Right lobe of liver (tissue), 6 donors: ENCODE data around the gene DTNB. TPM values are rescaled to one million over a fixed set of nuclear protein-coding genes. Genes with fewer than 3 reads are reported as not detected.

Source experiments
- ATAC-seq, 4 donors: fragments of 200-7000 bp; cut with Tn5 transposase; one replicate each; pipeline ENCODE4 v1.9.1; 2020; ENCODE audit warnings: mild to moderate bottlenecking in 4 of 4, moderate library complexity in 4 of 4
- DNase-seq, 3 donors: peaks; one replicate each; pipeline ENCODE4 v3.0.0-alpha.2; 2020
- H3K27ac ChIP-seq, 3 donors: fragments of 200-600 bp; one replicate each; pipeline ENCODE4 v1.8.0; 2022
- H3K27me3 ChIP-seq, 2 donors: fragments of 200-600 bp; one replicate each; pipeline ENCODE4 v1.8.0; 2022
- H3K36me3 ChIP-seq, 4 donors: fragments of 200-600 bp; sonication (generic) in 1 of 4; one replicate each; pipeline versions ENCODE4 v1.5.1 to v1.8.0; 2017 to 2022; ENCODE audit warnings: control low read depth in 1 of 4
- H3K4me1 ChIP-seq, 4 donors: fragments of 200-600 bp; sonication (generic) in 1 of 4; one replicate each; pipeline versions ENCODE4 v1.5.1 to v1.8.0; 2017 to 2022; ENCODE audit warnings: control low read depth in 1 of 4
- H3K4me3 ChIP-seq, 3 donors: fragments of 200-600 bp; one replicate each; pipeline ENCODE4 v1.8.0; 2022
- H3K9me3 ChIP-seq, 4 donors: fragments of 200-600 bp; sonication (generic) in 1 of 4; one replicate each; pipeline versions ENCODE4 v1.5.1 to v1.8.0; 2017 to 2022; ENCODE audit warnings: control low read depth in 1 of 4
- CTCF ChIP-seq, 4 donors: fragments of 200-600 bp in 3 of 4; fragments of 450-650 bp in 1 of 4; IDR thresholded peaks; one replicate each; pipeline versions ENCODE4 v1.5.1 to v1.8.0; 2016 to 2022; ENCODE audit warnings: antibody characterized with exemption in 4 of 4, mild to moderate bottlenecking in 2 of 4
- POLR2A ChIP-seq: fragments of 450-650 bp; IDR thresholded peaks from one replicate; pipeline ENCODE4 v1.6.1; 2017; ENCODE audit warnings: antibody characterized with exemption, mild to moderate bottlenecking
- WGBS: methylation state at CpG from one replicate; pipeline ENCODE4 v1.1.6; 2018; ENCODE audit warnings: low coverage, low lambda C conversion rate; ENCODE audit not compliant: insufficient coverage; ENCODE audit errors: missing lambda C conversion rate; 5-methylcytosine and 5-hydroxymethylcytosine counted together
- intact Hi-C, 2 donors: fragments of 100-400 bp; cut with DNase I; formaldehyde crosslinking; loops; one replicate each; pipeline versions ENCODE4 v1.11.2 to v1.14.1; 2022
- total RNA-seq, 6 experiments: library from RNA; depleted of rRNA in 2 of 6; stranded (reverse); fragments of >200 nt in 2 of 6; fragmentation: NEBNext Ultra II Directional in 3 of 6; extraction: Animal tissue kit (Norgen Biotek cat#: 25700) in 3 of 6; gene quantifications; one replicate each; pipeline versions ENCODE4 v1.1.0 to v1.2.4, GENCODE V29; 2016 to 2023
- donor health status: DM: no; HTN: yes; CAD: no.
- donor health status: DM: no; HTN: no; CAD: no.
- donor health status: DM: no; HTN: no; CAD: no.
- donor health status: DM: no; HTN: yes; CAD: no.
- donor health status: DM: no; HTN: yes; CAD: no.

The DTNB gene
- total RNA-seq, 6 experiments from 2014 or later = 7.0 to 10.3 (median 8.8) TPM

GRCh38 chr2:25335971-25336370 lies 337.4 kb downstream of the DTNB start:
- no peaks in the 10 kb centered on the region for H3K27me3 ChIP-seq
- DNase-seq (no peak), ATAC-seq (no peak)
- H3K4me1 ChIP-seq = peaks cover 0 to 7% (median 0%) of the 10 kb centered on the region in 4 donors
- intact Hi-C loops = no loop called here
- H3K9me3 ChIP-seq = no peaks in the 10 kb centered on the region
- TF ChIP-seq POLR2A (no peak), CTCF (IDR thresholded peaks at IDR 0.05) (no peak)
- H3K36me3 ChIP-seq = no peaks in the 10 kb centered on the region
- no peak overlapping the region for H3K4me3 ChIP-seq
- no peak overlapping the region for H3K27ac ChIP-seq
- no CpG with 5 or more reads among the region's 6 CpGs for WGBS

- no peak for ATAC-seq
- Histone ChIP-seq H3K9me3 (no peaks in the 10 kb centered on the region), H3K36me3 (no peaks in the 10 kb centered on the region), H3K27me3 (no peaks in the 10 kb centered on the region), H3K4me3 (no peak overlapping the region), H3K4me1 (peaks cover 0 to 7% (median 0%) of the 10 kb centered on the region in 4 donors), H3K27ac (no peak overlapping the region)
- TF ChIP-seq POLR2A = no peak
- TF ChIP-seq CTCF (IDR thresholded peaks at IDR 0.05) = no peak
- WGBS = 81% methylated on average over 5 of the region's 8 CpGs
- DNase-seq = no peak
- intact Hi-C loops = no loop called here
Observed at GRCh38 chr2:25335204-25335603, 338.2 kb downstream of the DTNB start.

- Histone ChIP-seq H3K9me3 (no peaks in the 10 kb centered on the region), H3K36me3 (no peaks in the 10 kb centered on the region), H3K27ac (no peak overlapping the region), H3K4me3 (no peak overlapping the region), H3K27me3 (no peaks in the 10 kb centered on the region), H3K4me1 (peaks cover 0 to 7% (median 0%) of the 10 kb centered on the region in 4 donors)
- no peak for ATAC-seq
- intact Hi-C loops = no loop called here
- WGBS = 90% methylated on average over 5 of the region's 8 CpGs
- DNase-seq = no peak
- TF ChIP-seq POLR2A (no peak), CTCF (IDR thresholded peaks at IDR 0.05) (no peak)
Observed at GRCh38 chr2:25334482-25334881, 338.9 kb downstream of the DTNB start.

- Histone ChIP-seq H3K36me3 (no peaks in the 10 kb centered on the region), H3K9me3 (no peaks in the 10 kb centered on the region), H3K4me3 (no peak overlapping the region), H3K27ac (no peak overlapping the region), H3K4me1 (peaks cover 0 to 7% (median 0%) of the 10 kb centered on the region in 4 donors), H3K27me3 (no peaks in the 10 kb centered on the region)
- TF ChIP-seq CTCF (IDR thresholded peaks at IDR 0.05) (no peak), POLR2A (no peak)
- WGBS = 100% methylated on average over 1 of the region's 4 CpGs
- intact Hi-C loops = no loop called here
- ATAC-seq (peak in 1 of 4 donors; percentile 16), DNase-seq (no peak)
Observed at GRCh38 chr2:25333981-25334380, 339.4 kb downstream of the DTNB start.

- H3K36me3 ChIP-seq = no peaks in the 10 kb centered on the region
- H3K4me1 ChIP-seq = peaks cover 0 to 7% (median 0%) of the 10 kb centered on the region in 4 donors
- no peaks in the 10 kb centered on the region for H3K27me3 ChIP-seq
- H3K9me3 ChIP-seq = no peaks in the 10 kb centered on the region
- H3K4me3 ChIP-seq = no peak overlapping the region
- DNase-seq (no peak), ATAC-seq (no peak)
- no CpG with 5 or more reads among the region's 9 CpGs for WGBS
- intact Hi-C loops = no loop called here
- TF ChIP-seq POLR2A (no peak), CTCF (IDR thresholded peaks at IDR 0.05) (no peak)
- no peak overlapping the region for H3K27ac ChIP-seq
Observed at GRCh38 chr2:25332571-25332970, 340.8 kb downstream of the DTNB start.
